Measurements from ENCODE around the gene SH3TC1. TPM values are rescaled to one million over a fixed set of nuclear protein-coding genes. Genes with fewer than 3 reads are reported as not detected.

Gene SH3TC1
- total RNA-seq, 1 donor from 2014 or later, result 23.2 TPM

- Mint-ChIP-seq H3K27ac (no peak overlapping the region), H3K4me3 (no peak overlapping the region), H3K27me3 (ENCODE audit: low read depth) (no peaks in the 10 kb centered on the region), H3K4me1 (peaks cover 26% of the 10 kb centered on the region), H3K9me3 (no peaks in the 10 kb centered on the region), H3K36me3 (no peaks in the 10 kb centered on the region)
- DNase-seq (ENCODE audit: low spot score in 2 of 2, unreplicated experiment in 2 of 2), result no peak
- no peak for TF ChIP-seq CTCF (IDR thresholded peaks at IDR 0.05; ENCODE audit: unreplicated experiment)
Observed at GRCh38 chr4:8245884-8246833, 47.1 kb downstream of the SH3TC1 start.

GRCh38 chr4:8247047-8247930 lies 48.2 kb downstream of the SH3TC1 start:
- H3K9me3 Mint-ChIP-seq, result no peaks in the 10 kb centered on the region
- H3K4me1 Mint-ChIP-seq, result peaks cover 24% of the 10 kb centered on the region
- DNase-seq (ENCODE audit: low spot score in 2 of 2, unreplicated experiment in 2 of 2), result no peak
- TF ChIP-seq CTCF (IDR thresholded peaks at IDR 0.05; ENCODE audit: unreplicated experiment), result no peak
- H3K27me3 Mint-ChIP-seq (ENCODE audit: low read depth), result no peaks in the 10 kb centered on the region
- no peak overlapping the region for H3K4me3 Mint-ChIP-seq
- no peak overlapping the region for H3K27ac Mint-ChIP-seq
- no peaks in the 10 kb centered on the region for H3K36me3 Mint-ChIP-seq

GRCh38 chr4:8248091-8248490 lies 49.0 kb downstream of the SH3TC1 start:
- peak overlapping the region; percentile 59 for H3K27ac Mint-ChIP-seq
- H3K4me1 Mint-ChIP-seq, result peaks cover 21% of the 10 kb centered on the region
- no peaks in the 10 kb centered on the region for H3K9me3 Mint-ChIP-seq
- no peak overlapping the region for H3K4me3 Mint-ChIP-seq
- H3K36me3 Mint-ChIP-seq, result no peaks in the 10 kb centered on the region
- no peak for DNase-seq (ENCODE audit: low spot score in 2 of 2, unreplicated experiment in 2 of 2)
- no peaks in the 10 kb centered on the region for H3K27me3 Mint-ChIP-seq (ENCODE audit: low read depth)
- TF ChIP-seq CTCF (IDR thresholded peaks at IDR 0.05; ENCODE audit: unreplicated experiment), result no peak

GRCh38 chr4:8250227-8250626 lies 51.1 kb downstream of the SH3TC1 start:
- Mint-ChIP-seq H3K4me1 (peaks cover 29% of the 10 kb centered on the region), H3K4me3 (no peak overlapping the region), H3K36me3 (no peaks in the 10 kb centered on the region), H3K27ac (no peak overlapping the region), H3K27me3 (ENCODE audit: low read depth) (no peaks in the 10 kb centered on the region), H3K9me3 (no peaks in the 10 kb centered on the region)
- no peak for DNase-seq (ENCODE audit: low spot score in 2 of 2, unreplicated experiment in 2 of 2)
- TF ChIP-seq CTCF (IDR thresholded peaks at IDR 0.05; ENCODE audit: unreplicated experiment), result no peak

- Mint-ChIP-seq H3K4me3 (no peak overlapping the region), H3K36me3 (no peaks in the 10 kb centered on the region), H3K4me1 (peaks cover 29% of the 10 kb centered on the region), H3K27ac (no peak overlapping the region), H3K27me3 (ENCODE audit: low read depth) (no peaks in the 10 kb centered on the region), H3K9me3 (no peaks in the 10 kb centered on the region)
- no peak for TF ChIP-seq CTCF (IDR thresholded peaks at IDR 0.05; ENCODE audit: unreplicated experiment)
- DNase-seq (ENCODE audit: low spot score in 2 of 2, unreplicated experiment in 2 of 2), result no peak
Observed at GRCh38 chr4:8250637-8251036, 51.5 kb downstream of the SH3TC1 start.
